ENCODE results near the gene ZNF783. TPM values are rescaled to one million over a fixed set of nuclear protein-coding genes. Genes with fewer than 3 reads are reported as not detected.
A peak's percentile ranks its signal among the peaks of the same experiment; 100 is the strongest.

Gene ZNF783
- 12.5 and 19.7 TPM in 2 replicates for total RNA-seq (ENCODE audit: low replicate concordance)
- long read RNA-seq, partial matches to known transcripts: 0 of 8 reads
- long read RNA-seq, other reads (novel, unspliced or antisense): 8 of 8 reads

DNA sequence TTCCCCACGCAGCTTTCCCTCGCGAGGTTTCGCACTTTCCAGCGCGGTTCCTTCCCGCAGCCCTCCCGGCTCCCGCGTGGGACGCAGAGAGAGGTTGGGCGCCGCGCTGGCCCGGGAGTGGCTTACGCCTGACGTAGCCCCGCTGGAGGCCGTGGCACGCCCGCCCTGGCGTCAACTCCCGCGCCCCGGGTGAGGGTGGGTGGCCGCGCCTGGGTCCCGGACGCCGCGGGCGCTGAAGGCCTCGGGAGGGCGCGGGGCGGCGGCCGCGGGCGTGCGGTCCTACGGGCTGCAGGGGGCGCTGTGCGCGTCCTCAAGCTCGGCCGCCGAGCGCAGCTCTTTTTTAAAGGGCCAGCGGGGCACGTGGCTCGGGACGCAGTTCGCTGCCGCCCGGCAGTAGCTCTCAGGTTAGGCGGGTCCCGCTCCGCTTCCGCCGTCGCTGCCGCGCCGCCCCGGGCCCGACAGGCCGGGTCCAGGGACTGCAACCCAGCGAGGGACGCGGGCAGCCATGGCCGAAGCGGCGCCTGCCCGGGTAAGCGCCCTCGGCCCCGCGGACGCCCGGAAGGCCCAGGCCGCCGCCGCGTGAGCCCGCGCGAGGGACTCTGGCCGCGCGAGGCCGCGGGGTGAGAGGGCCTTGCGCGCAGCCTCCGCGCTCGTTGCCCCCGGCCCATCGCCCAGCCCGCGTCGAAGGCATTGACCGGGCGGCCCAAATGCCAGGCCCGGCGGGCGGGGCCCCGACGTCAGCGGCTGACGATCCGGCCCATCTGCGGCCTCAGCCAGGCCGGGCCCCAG is at the start of gene ZNF783:
Gene ZNF783, plus strand, starts transcription at position 368 of the 789 bp plus-strand sequence. Its CDS starts 138 bp downstream, at position 506.
- H3K27ac Mint-ChIP-seq: peak within 1 kb of the TSS; percentile 88
- no peaks in the 10 kb centered on the region for H3K4me1 Mint-ChIP-seq (ENCODE audit: unreplicated experiment)
- H3K9me3 Mint-ChIP-seq: no peaks in the 10 kb centered on the region
- peaks cover 11% of the 10 kb centered on the region for H3K36me3 Mint-ChIP-seq
- H3K4me3 Mint-ChIP-seq: peak within 1 kb of the TSS; percentile 89
- no peaks in the 10 kb centered on the region for H3K27me3 Mint-ChIP-seq
- TF ChIP-seq CTCF (conservative IDR thresholded peaks at IDR 0.05): peak; percentile 94
- DNase-seq (ENCODE audit: extremely low spot score, unreplicated experiment): peak; percentile 87

- H3K4me1 Mint-ChIP-seq (ENCODE audit: unreplicated experiment): no peaks in the 10 kb centered on the region
These were observed 47.8 kb upstream of the ZNF783 start for GRCh38 chr7:149214020-149214720.

DNA sequence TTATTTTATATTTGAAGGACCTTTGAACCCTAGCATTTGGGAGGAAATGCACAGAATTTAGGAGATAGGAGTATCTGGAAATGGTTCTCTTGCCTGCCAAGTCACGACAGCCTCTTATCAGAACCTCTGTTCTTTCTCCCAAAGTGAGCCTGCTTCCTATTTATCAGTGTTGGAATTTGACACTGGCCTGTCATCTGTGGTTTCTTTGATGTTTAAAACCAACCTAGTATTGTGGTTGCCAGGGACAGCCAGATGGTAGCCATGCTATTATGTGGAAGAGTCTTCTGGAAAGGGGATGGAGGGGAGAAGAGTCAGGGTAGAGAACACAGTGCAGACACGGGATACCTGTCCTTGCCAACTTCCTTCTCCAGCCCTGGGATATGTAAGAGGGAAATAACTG is 45.6 kb upstream of the ZNF783 start:
- H3K27me3 Mint-ChIP-seq: no peaks in the 10 kb centered on the region
- TF ChIP-seq CTCF (conservative IDR thresholded peaks at IDR 0.05): no peak
- no peaks in the 10 kb centered on the region for H3K4me1 Mint-ChIP-seq (ENCODE audit: unreplicated experiment)
- no peak overlapping the region for H3K27ac Mint-ChIP-seq
- DNase-seq (ENCODE audit: extremely low spot score, unreplicated experiment): no peak
- no peaks in the 10 kb centered on the region for H3K9me3 Mint-ChIP-seq
- H3K36me3 Mint-ChIP-seq: peaks cover 37% of the 10 kb centered on the region
- H3K4me3 Mint-ChIP-seq: no peak overlapping the region

More at GRCh38 chr7:149214020-149214720, 47.8 kb upstream of the ZNF783 start:
- Mint-ChIP-seq H3K27ac (no peak overlapping the region), H3K36me3 (peaks cover 43% of the 10 kb centered on the region), H3K27me3 (no peaks in the 10 kb centered on the region), H3K9me3 (no peaks in the 10 kb centered on the region), H3K4me3 (no peak overlapping the region)
- TF ChIP-seq CTCF (conservative IDR thresholded peaks at IDR 0.05): no peak
- no peak for DNase-seq (ENCODE audit: extremely low spot score, unreplicated experiment)

- H3K9me3 Mint-ChIP-seq: no peaks in the 10 kb centered on the region
- no peaks in the 10 kb centered on the region for H3K27me3 Mint-ChIP-seq
- H3K36me3 Mint-ChIP-seq: peaks cover 43% of the 10 kb centered on the region
- no peaks in the 10 kb centered on the region for H3K4me1 Mint-ChIP-seq (ENCODE audit: unreplicated experiment)
- H3K4me3 Mint-ChIP-seq: no peak overlapping the region
- no peak for DNase-seq (ENCODE audit: extremely low spot score, unreplicated experiment)
- H3K27ac Mint-ChIP-seq: no peak overlapping the region
- TF ChIP-seq CTCF (conservative IDR thresholded peaks at IDR 0.05): no peak
These were observed 44.4 kb upstream of the ZNF783 start for GRCh38 chr7:149217570-149217969.

DNA sequence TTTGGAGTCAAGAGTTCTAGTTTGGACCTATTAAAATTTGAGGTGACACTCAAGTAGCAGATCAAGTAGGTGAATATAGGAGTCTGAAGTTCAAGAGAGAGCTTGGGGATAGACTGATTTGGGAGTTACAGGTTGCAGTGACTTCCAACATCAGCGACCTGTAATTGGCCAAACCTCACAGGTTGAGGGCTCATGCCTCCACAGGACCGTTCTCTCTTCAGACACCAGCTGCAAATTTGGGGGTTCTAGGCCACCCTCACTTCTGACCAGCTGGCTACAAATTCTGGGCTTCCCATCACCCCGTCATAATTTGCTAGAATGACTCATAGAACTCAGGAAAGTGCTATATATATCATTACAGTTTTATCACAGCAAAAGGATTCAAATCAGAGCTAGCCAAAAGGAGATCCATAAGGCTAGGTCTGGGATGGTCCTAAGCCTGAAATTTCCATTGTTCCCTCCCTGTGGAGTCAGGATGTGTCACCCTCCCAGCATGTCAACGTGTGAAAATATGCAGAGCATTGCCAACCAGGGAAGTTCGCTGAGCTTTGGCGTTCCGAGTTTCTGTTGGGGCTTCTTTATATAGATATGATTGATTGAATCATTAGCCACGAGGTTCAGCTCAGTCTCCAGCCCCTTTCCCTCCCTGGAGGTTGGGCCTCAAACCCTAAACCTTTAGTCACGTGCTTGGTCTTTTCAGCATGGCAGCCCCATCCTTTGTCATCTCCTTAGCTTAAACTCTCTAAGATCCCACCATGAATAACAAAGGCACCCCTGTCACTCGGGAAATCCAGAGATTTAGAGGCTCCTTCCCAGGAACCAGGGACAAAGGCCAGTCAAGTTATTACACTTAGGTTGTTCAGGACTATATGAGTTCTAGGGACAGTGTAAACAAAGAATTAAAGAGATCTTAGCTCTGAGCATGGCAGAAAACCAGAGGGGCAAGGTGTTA is 43.3 kb upstream of the ZNF783 start:
- Mint-ChIP-seq H3K4me3 (no peak overlapping the region), H3K36me3 (peaks cover 39% of the 10 kb centered on the region), H3K4me1 (ENCODE audit: unreplicated experiment) (no peaks in the 10 kb centered on the region), H3K27me3 (no peaks in the 10 kb centered on the region), H3K27ac (no peak overlapping the region), H3K9me3 (no peaks in the 10 kb centered on the region)
- no peak for TF ChIP-seq CTCF (conservative IDR thresholded peaks at IDR 0.05)
- DNase-seq (ENCODE audit: extremely low spot score, unreplicated experiment): no peak

All from type B pancreatic cell (in vitro differentiated cells).